ENCODE data around the gene SFSWAP. TPM values are rescaled to one million over a fixed set of nuclear protein-coding genes. Genes with fewer than 3 reads are reported as not detected.

SFSWAP gene
- total and polyA plus RNA-seq, 12 donors, result 14.0 to 94.0 (median 29.1) TPM

- DNase-seq, result no peak
- Histone ChIP-seq H3K4me1 (replicated peaks in 1 of 2) (no peaks in the 10 kb centered on the region), H3K27ac (no peak overlapping the region), H3K27me3 (no peaks in the 10 kb centered on the region), H3K4me3 (no peak overlapping the region), H3K36me3 (replicated peaks in 1 of 2) (no peaks in the 10 kb centered on the region), H3K9me3 (replicated peaks in 1 of 3) (peaks cover 0 to 8% (median 0%) of the 10 kb centered on the region in 3 donors)
- TF ChIP-seq POLR2A (IDR thresholded peaks at IDR 0.05) (no peak), CTCF (IDR thresholded peaks at IDR 0.05) (no peak)
- intact Hi-C loops (cut with DNase I), result no loop called here
- 49 to 64% (median 57%) methylated on average over 5 of the region's 5 CpGs for WGBS, 4 donors
Observed at GRCh38 chr12:131699434-131699833, 11.5 kb upstream of the SFSWAP start.

- no peaks in the 10 kb centered on the region for H3K27me3 ChIP-seq
- peak in 1 of 7 donors; percentile 28 for DNase-seq
- H3K9me3 ChIP-seq (replicated peaks in 1 of 3), result peaks cover 0 to 13% (median 0%) of the 10 kb centered on the region in 3 donors
- no peaks in the 10 kb centered on the region for H3K4me1 ChIP-seq (replicated peaks in 1 of 2)
- WGBS, 4 donors, result 65 to 75% (median 72%) methylated on average over 6 to 8 of the region's 8 CpGs
- TF ChIP-seq POLR2A (IDR thresholded peaks at IDR 0.05), result no peak
- H3K27ac ChIP-seq, result no peak overlapping the region
- no peak overlapping the region for H3K4me3 ChIP-seq
- no peaks in the 10 kb centered on the region for H3K36me3 ChIP-seq (replicated peaks in 1 of 2)
- intact Hi-C loops (cut with DNase I), result no loop called here
Observed at GRCh38 chr12:131700271-131700670, 10.6 kb upstream of the SFSWAP start.

- intact Hi-C loops (cut with DNase I), result no loop called here
- no peak overlapping the region for H3K27ac ChIP-seq
- H3K9me3 ChIP-seq (replicated peaks in 1 of 3), result peaks cover 0 to 13% (median 0%) of the 10 kb centered on the region in 3 donors
- no peaks in the 10 kb centered on the region for H3K4me1 ChIP-seq (replicated peaks in 1 of 2)
- no peaks in the 10 kb centered on the region for H3K36me3 ChIP-seq (replicated peaks in 1 of 2)
- WGBS, 4 donors, result 60 to 93% (median 86%) methylated on average over 1 to 12 of the region's 14 CpGs
- peak in 1 of 7 donors; percentile 18 for DNase-seq
- no peaks in the 10 kb centered on the region for H3K27me3 ChIP-seq
- no peak for TF ChIP-seq POLR2A (IDR thresholded peaks at IDR 0.05)
- TF ChIP-seq CTCF (IDR thresholded peaks at IDR 0.05), result no peak
- no peak overlapping the region for H3K4me3 ChIP-seq
Observed at GRCh38 chr12:131701705-131702572, 9.0 kb upstream of the SFSWAP start.

- H3K9me3 ChIP-seq (replicated peaks in 1 of 3), result peaks cover 0 to 13% (median 0%) of the 10 kb centered on the region in 3 donors
- H3K4me1 ChIP-seq (replicated peaks in 1 of 2), result no peaks in the 10 kb centered on the region
- 64 to 100% (median 92%) methylated on average over 2 to 3 of the region's 3 CpGs for WGBS, 4 donors
- no peak overlapping the region for H3K27ac ChIP-seq
- no peak overlapping the region for H3K4me3 ChIP-seq
- H3K36me3 ChIP-seq (replicated peaks in 1 of 2), result no peaks in the 10 kb centered on the region
- TF ChIP-seq POLR2A (IDR thresholded peaks at IDR 0.05) (no peak), CTCF (IDR thresholded peaks at IDR 0.05) (no peak)
- no peaks in the 10 kb centered on the region for H3K27me3 ChIP-seq
- peak in 1 of 7 donors; percentile 23 for DNase-seq
- intact Hi-C loops (cut with DNase I), result no loop called here
Observed at GRCh38 chr12:131702573-131702877, 8.4 kb upstream of the SFSWAP start.

GRCh38 chr12:131703161-131703560 is 7.7 kb upstream of the SFSWAP start:
- H3K36me3 ChIP-seq (replicated peaks in 1 of 2), result no peaks in the 10 kb centered on the region
- peaks cover 0 to 13% (median 0%) of the 10 kb centered on the region in 3 donors for H3K9me3 ChIP-seq (replicated peaks in 1 of 3)

More at GRCh38 chr12:131703161-131703560, 7.7 kb upstream of the SFSWAP start:
- TF ChIP-seq POLR2A (IDR thresholded peaks at IDR 0.05), result no peak
- no peak for TF ChIP-seq CTCF (IDR thresholded peaks at IDR 0.05)
- no peak overlapping the region for H3K27ac ChIP-seq
- H3K4me3 ChIP-seq, result no peak overlapping the region
- intact Hi-C loops (cut with DNase I), result no loop called here
- no peaks in the 10 kb centered on the region for H3K27me3 ChIP-seq
- no peaks in the 10 kb centered on the region for H3K4me1 ChIP-seq (replicated peaks in 1 of 2)
- DNase-seq, result no peak

All from adrenal gland (tissue), 12 donors.